SU-DHL-6 (cell line): ENCODE data around the gene SORCS2.

Experiments used
- EZH2phosphoT487 ChIP-seq: fragments of 200-600 bp; sonication (generic), shearing (Covaris generic); conservative IDR thresholded peaks from 2 replicates; pipeline ENCODE4 v1.6.1; 2018; ENCODE audit warnings: mild to moderate bottlenecking, antibody characterized with exemption, low read length, moderate library complexity, mixed read lengths
- TF ChIP-seq, protein P1 (sequence below): fragments of 200-600 bp; sonication (generic); IDR thresholded peaks from one replicate; pipeline ENCODE4 v1.5.1; 2017; ENCODE audit warnings: antibody characterized with exemption, mild to moderate bottlenecking, low read length, moderate library complexity; ENCODE audit not compliant: insufficient read depth, poor library complexity, severe bottlenecking

DNA sequence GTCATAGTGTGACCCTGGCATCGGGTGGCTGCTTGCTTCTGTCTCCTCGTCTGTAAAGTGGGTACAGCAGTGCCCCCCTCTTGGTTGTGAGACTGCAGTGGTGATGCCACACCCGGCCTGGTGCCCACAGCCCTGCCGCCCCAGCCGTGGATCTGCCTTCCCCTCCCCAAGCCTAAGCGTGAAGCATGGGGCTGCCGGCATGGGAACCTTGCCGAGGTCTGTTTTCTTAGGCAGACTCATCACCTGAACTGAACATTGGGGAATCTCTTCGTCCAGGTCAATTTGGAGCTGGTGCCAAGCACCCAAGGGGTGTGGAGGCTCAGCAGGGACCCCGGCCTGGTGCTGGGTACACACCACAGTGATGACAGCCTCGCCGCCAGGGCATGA is 134.0 kb downstream of the SORCS2 start:
- TF ChIP-seq, protein P1, sequence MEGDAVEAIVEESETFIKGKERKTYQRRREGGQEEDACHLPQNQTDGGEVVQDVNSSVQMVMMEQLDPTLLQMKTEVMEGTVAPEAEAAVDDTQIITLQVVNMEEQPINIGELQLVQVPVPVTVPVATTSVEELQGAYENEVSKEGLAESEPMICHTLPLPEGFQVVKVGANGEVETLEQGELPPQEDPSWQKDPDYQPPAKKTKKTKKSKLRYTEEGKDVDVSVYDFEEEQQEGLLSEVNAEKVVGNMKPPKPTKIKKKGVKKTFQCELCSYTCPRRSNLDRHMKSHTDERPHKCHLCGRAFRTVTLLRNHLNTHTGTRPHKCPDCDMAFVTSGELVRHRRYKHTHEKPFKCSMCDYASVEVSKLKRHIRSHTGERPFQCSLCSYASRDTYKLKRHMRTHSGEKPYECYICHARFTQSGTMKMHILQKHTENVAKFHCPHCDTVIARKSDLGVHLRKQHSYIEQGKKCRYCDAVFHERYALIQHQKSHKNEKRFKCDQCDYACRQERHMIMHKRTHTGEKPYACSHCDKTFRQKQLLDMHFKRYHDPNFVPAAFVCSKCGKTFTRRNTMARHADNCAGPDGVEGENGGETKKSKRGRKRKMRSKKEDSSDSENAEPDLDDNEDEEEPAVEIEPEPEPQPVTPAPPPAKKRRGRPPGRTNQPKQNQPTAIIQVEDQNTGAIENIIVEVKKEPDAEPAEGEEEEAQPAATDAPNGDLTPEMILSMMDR, result no peak
- TF ChIP-seq EZH2phosphoT487, result no peak
